OCI-LY1 (cell line): ENCODE data around the gene ERN1.
"Not testable (repeated sequence)": the region's sequence is repeated elsewhere in the genome, so short reads cannot be mapped to it uniquely, and the experiment has no call there.

Experiments used
- H2AFZ ChIP-seq: fragments of 200-600 bp; sonication (generic), shearing (Covaris generic); 2 replicates; pipeline ENCODE4 v1.6.0; 2014; ENCODE audit warnings: antibody characterized with exemption, mild to moderate bottlenecking, low read length
- H3F3A ChIP-seq: fragments of 200-600 bp; sonication (generic), shearing (Covaris generic); 2 replicates; pipeline ENCODE4 v1.6.0; 2014; ENCODE audit warnings: mild to moderate bottlenecking, antibody characterized with exemption, low read length, moderate library complexity; ENCODE audit not compliant: insufficient read depth
- H3K27ac ChIP-seq: fragments of 200-600 bp; sonication (generic); 2 replicates; pipeline ENCODE4 v1.5.1; 2014; ENCODE audit warnings: low read length, mixed run types, mild to moderate bottlenecking, low read depth; ENCODE audit not compliant: poor library complexity, severe bottlenecking
- H3K27me3 ChIP-seq: fragments of 200-600 bp; sonication (generic); 2 replicates; pipeline ENCODE4 v1.6.0; 2014; ENCODE audit warnings: antibody characterized with exemption, mild to moderate bottlenecking, low read length, moderate library complexity; ENCODE audit not compliant: insufficient read depth
- H3K36me3 ChIP-seq: fragments of 200-600 bp; sonication (generic); 2 replicates; pipeline ENCODE4 v1.6.1; 2014; ENCODE audit warnings: mild to moderate bottlenecking, antibody characterized with exemption, low read length, moderate library complexity, mixed read lengths; ENCODE audit not compliant: insufficient read depth
- H3K4me1 ChIP-seq: fragments of 200-600 bp; sonication (generic); 2 replicates; pipeline ENCODE4 v1.5.1; 2014; ENCODE audit warnings: mild to moderate bottlenecking, low read length, moderate library complexity; ENCODE audit not compliant: insufficient read depth, severe bottlenecking
- H3K4me2 ChIP-seq: fragments of 200-600 bp; sonication (generic), shearing (Covaris generic); 2 replicates; pipeline ENCODE4 v1.6.1; 2014; ENCODE audit warnings: low read length
- H3K4me3 ChIP-seq: fragments of 200-600 bp; sonication (generic); 2 replicates; pipeline ENCODE4 v1.5.1; 2014; ENCODE audit warnings: low read length, low read depth, mild to moderate bottlenecking, mixed read lengths; ENCODE audit not compliant: poor library complexity, severe bottlenecking
- H3K79me2 ChIP-seq: fragments of 200-600 bp; shearing (Covaris generic); 2 replicates; pipeline ENCODE4 v1.6.1; 2016; ENCODE audit warnings: mixed run types, low read length, mixed read lengths; ENCODE audit not compliant: insufficient read depth
- H3K9ac ChIP-seq: fragments of 200-600 bp; sonication (generic), shearing (Covaris generic); 2 replicates; pipeline ENCODE4 v1.6.1; 2014; ENCODE audit warnings: mild to moderate bottlenecking, low read length, mixed read lengths
- H3K9me2 ChIP-seq: fragments of 200-600 bp; sonication (generic), shearing (Covaris generic); 2 replicates; pipeline ENCODE4 v1.6.1; 2014; ENCODE audit warnings: low read depth, mild to moderate bottlenecking, low read length, mixed read lengths
- H3K9me3 ChIP-seq: fragments of 200-600 bp; shearing (Covaris generic); 2 replicates; pipeline ENCODE4 v1.6.1; 2014; ENCODE audit warnings: low read length, mixed read lengths
- H4K20me1 ChIP-seq: fragments of 200-600 bp; sonication (generic), shearing (Covaris generic); 2 replicates; pipeline ENCODE4 v1.6.0; 2016; ENCODE audit warnings: mild to moderate bottlenecking, low read length; ENCODE audit not compliant: insufficient read depth
- EZH2 ChIP-seq: fragments of 200-600 bp; sonication (generic), shearing (Covaris generic); IDR thresholded peaks from 2 replicates; pipeline ENCODE4 v1.8.0; 2017; ENCODE audit warnings: borderline replicate concordance, mixed run types, mild to moderate bottlenecking, antibody characterized with exemption, low read length, moderate library complexity, mixed read lengths
- TF ChIP-seq, protein P1 (sequence below): fragments of 200-600 bp; sonication (generic), shearing (Covaris generic); IDR thresholded peaks from 2 replicates; pipeline ENCODE4 v1.5.1; 2017; ENCODE audit warnings: mild to moderate bottlenecking, antibody characterized with exemption, low read length, moderate library complexity, mixed read lengths

The ERN1 gene

DNA sequence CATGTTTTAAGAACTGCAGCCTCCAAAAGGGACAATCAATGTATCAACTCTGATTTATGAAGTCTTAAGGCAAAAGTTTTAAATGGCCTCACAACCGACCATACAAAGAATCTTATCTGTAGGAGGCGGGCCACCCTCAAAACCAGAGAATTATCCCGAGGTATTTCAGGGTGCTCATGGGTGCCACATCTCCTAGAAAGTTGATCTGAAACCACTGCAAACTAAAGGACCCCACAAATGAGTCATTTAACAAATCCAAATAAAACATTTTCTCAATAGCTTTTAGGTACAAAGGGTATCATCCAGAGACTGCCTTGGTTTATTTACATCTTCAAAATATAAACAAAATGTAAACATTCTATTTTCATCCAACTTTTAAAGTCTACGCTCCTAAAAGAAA, 6.8 kb downstream of the ERN1 start:
- no peaks in the 10 kb centered on the region for H4K20me1 ChIP-seq
- no peaks in the 10 kb centered on the region for H3K9me2 ChIP-seq
- peaks cover 4% of the 10 kb centered on the region; the same call in 1 of the 2 replicates for H3K27me3 ChIP-seq
- TF ChIP-seq, protein P1, sequence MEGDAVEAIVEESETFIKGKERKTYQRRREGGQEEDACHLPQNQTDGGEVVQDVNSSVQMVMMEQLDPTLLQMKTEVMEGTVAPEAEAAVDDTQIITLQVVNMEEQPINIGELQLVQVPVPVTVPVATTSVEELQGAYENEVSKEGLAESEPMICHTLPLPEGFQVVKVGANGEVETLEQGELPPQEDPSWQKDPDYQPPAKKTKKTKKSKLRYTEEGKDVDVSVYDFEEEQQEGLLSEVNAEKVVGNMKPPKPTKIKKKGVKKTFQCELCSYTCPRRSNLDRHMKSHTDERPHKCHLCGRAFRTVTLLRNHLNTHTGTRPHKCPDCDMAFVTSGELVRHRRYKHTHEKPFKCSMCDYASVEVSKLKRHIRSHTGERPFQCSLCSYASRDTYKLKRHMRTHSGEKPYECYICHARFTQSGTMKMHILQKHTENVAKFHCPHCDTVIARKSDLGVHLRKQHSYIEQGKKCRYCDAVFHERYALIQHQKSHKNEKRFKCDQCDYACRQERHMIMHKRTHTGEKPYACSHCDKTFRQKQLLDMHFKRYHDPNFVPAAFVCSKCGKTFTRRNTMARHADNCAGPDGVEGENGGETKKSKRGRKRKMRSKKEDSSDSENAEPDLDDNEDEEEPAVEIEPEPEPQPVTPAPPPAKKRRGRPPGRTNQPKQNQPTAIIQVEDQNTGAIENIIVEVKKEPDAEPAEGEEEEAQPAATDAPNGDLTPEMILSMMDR, result no peak
- no peak for TF ChIP-seq EZH2
- H3K4me2 ChIP-seq, result no peak overlapping the region
- H3K36me3 ChIP-seq, result no peaks in the 10 kb centered on the region
- no peaks in the 10 kb centered on the region for H3K4me1 ChIP-seq
- no peak overlapping the region for H2AFZ ChIP-seq
- no peak overlapping the region for H3K4me3 ChIP-seq
- H3K27ac ChIP-seq, result no peak overlapping the region
- H3K9ac ChIP-seq, result no peak overlapping the region
- no peaks in the 10 kb centered on the region for H3F3A ChIP-seq
- H3K79me2 ChIP-seq, result no peaks in the 10 kb centered on the region
- no peaks in the 10 kb centered on the region for H3K9me3 ChIP-seq

DNA sequence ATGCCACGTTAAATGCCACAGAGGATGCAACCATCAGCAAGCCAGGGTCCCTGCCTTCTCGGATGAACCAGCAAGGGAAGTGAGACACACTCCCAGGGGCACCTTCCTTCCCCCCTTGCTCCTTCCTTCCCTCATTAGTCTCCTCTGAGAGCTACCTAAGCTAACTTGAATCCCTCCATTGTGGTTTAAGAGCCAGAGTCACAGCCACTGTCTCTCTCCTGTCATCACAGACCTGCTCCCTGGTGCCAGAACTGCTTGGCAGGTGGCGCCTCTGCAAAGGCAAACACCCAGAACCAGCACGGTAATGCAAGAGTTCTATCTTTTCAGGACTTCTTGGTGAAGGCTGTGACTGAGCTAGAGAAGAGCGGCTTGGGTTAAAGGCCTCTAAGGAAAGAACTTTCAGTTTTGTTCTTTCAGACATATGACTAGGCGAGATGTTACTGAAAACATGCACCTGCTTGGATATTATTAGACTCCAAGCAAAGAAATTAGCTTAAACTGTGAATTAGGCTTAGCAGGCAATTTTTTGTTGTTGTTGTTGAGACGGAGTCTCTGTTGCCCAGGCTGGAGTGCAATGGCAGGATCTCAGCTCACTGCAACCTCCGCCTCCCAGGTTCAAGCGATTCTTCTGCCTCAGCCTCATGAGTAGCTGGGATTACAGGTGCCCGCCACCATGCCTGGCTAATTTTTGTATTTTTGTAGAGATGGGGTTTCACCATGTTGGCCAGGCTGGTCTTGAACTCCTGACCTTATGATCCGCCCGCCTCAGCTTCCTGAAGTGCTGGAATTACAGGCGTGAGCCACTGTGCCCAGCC, 8.8 kb downstream of the ERN1 start:
- H3K9ac ChIP-seq, H4K20me1 ChIP-seq, H3K9me3 ChIP-seq, H2AFZ ChIP-seq, H3K4me1 ChIP-seq, H3K36me3 ChIP-seq, H3K9me2 ChIP-seq, H3K4me2 ChIP-seq, H3F3A ChIP-seq, H3K27me3 ChIP-seq, H3K27ac ChIP-seq, H3K79me2 ChIP-seq, H3K4me3 ChIP-seq: not testable (repeated sequence)

DNA sequence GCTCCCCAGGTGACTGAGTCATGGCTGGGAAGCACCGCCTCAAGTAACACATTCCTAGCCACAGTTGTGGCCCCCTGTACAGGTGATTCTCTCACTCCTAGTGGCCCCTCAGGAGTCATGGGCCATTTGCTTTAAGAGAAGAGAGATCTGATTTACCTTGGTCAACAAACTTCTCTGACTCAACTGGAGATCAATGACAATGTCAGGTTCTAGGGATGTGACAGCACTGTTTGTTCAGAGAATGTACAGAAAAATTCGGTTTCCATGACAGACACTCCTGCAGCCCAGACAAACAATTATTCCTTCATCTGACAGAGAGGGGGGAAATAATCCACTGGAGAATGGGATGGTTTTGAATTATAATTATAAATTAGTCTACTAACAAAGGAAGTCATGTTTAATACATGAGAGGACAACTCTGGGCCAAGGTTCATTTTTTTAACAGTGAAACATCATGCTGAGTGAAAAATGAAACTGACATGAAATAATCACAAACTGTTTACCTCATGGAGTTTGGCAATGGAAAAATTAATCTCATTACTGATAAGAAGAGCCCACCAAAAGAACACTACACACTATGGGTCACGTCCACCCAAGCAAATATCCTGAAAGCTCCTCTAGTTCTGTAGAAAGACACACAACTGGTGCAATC, 9.7 kb downstream of the ERN1 start:
- Histone ChIP-seq H3K27ac (no peak overlapping the region), H3K79me2 (no peaks in the 10 kb centered on the region), H4K20me1 (no peaks in the 10 kb centered on the region), H3K4me2 (no peak overlapping the region), H3K4me1 (no peaks in the 10 kb centered on the region), H3K36me3 (no peaks in the 10 kb centered on the region), H3K9me2 (no peaks in the 10 kb centered on the region), H3K27me3 (peaks cover 4% of the 10 kb centered on the region; the same call in 1 of the 2 replicates), H3F3A (no peaks in the 10 kb centered on the region), H3K9me3 (no peaks in the 10 kb centered on the region), H2AFZ (no peak overlapping the region), H3K9ac (no peak overlapping the region), H3K4me3 (no peak overlapping the region)
- TF ChIP-seq EZH2, result no peak
- TF ChIP-seq, protein P1, result no peak
